PFSK-1 (cell line): Measurements from ENCODE around the gene FNIP2.

ENCODE experiments used
- TAF1 ChIP-seq: IDR thresholded peaks from 2 replicates; pipeline ENCODE4 v1.6.1; 2012; ENCODE audit warnings: low read length, control low read depth, borderline replicate concordance; ENCODE audit not compliant: insufficient read depth
- TF ChIP-seq, protein P1 (sequence below), 2 experiments: IDR thresholded peaks; 2 replicates each; pipeline versions ENCODE4 v1.6.1 to v1.8.0; 2011 to 2012; ENCODE audit warnings: low read depth in 2 of 2, low read length in 2 of 2, control low read depth in 1 of 2, inconsistent platforms in 1 of 2, mild to moderate bottlenecking in 1 of 2, moderate library complexity in 1 of 2; ENCODE audit not compliant: insufficient read depth in 1 of 2

DNA sequence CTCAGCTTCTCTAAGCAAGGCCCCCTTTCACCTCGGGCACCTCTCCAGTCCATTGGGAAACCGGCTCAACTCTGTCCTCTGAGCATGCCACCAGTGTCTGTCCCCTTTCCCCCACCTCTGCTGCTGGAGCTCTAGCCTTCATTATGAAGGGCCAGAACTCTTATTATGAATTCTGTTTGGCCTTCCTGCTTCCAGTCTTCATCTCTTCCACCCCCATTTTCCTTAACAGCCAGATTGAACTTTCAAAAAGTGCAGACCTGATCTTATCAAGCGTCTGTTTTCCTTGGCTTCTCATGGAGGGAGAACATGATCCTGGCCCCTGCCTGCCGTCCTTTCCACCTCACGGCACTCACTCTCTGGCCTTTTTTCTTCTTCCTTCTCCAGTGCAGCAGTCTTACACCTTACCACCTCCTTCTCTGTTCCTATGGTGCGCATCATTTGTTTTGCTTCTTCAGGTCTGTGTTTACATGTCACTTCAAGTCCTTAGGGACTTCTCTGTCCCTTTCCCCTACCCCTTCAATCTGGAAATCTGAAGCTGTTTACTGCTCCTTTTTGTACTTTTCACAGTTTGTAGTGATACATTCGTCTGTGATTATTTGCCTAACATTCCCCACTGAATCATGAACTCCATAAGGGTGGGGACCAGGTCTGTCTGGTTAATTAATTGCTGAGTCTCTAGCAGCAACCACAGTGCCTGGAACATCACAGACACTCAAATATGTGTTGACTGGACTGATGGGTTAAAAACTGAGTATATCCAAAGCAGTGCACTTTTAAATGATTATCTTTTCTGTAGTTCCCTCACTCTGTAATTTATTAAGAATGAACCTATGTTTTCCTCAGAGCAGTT is 55.8 kb downstream of the FNIP2 start:
- TF ChIP-seq TAF1 = no peak
- TF ChIP-seq, protein P1, sequence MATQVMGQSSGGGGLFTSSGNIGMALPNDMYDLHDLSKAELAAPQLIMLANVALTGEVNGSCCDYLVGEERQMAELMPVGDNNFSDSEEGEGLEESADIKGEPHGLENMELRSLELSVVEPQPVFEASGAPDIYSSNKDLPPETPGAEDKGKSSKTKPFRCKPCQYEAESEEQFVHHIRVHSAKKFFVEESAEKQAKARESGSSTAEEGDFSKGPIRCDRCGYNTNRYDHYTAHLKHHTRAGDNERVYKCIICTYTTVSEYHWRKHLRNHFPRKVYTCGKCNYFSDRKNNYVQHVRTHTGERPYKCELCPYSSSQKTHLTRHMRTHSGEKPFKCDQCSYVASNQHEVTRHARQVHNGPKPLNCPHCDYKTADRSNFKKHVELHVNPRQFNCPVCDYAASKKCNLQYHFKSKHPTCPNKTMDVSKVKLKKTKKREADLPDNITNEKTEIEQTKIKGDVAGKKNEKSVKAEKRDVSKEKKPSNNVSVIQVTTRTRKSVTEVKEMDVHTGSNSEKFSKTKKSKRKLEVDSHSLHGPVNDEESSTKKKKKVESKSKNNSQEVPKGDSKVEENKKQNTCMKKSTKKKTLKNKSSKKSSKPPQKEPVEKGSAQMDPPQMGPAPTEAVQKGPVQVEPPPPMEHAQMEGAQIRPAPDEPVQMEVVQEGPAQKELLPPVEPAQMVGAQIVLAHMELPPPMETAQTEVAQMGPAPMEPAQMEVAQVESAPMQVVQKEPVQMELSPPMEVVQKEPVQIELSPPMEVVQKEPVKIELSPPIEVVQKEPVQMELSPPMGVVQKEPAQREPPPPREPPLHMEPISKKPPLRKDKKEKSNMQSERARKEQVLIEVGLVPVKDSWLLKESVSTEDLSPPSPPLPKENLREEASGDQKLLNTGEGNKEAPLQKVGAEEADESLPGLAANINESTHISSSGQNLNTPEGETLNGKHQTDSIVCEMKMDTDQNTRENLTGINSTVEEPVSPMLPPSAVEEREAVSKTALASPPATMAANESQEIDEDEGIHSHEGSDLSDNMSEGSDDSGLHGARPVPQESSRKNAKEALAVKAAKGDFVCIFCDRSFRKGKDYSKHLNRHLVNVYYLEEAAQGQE (IDR thresholded peaks at IDR 0.05; ENCODE audit: insufficient read depth in 1 of 2, low read depth in 2 of 2, low read length in 2 of 2) = 0 out of 4 replicates have a peak, but pooled peaks of 1 of the 2 experiments have one; percentile 24
